IMR-90 (cell line): ENCODE measurements around the gene NF2. TPM values are rescaled to one million over a fixed set of nuclear protein-coding genes. Genes with fewer than 3 reads are reported as not detected.
"Not testable (repeated sequence)": the region's sequence is repeated elsewhere in the genome, so short reads cannot be mapped to it uniquely, and the experiment has no call there.

ENCODE experiments used
- ATAC-seq: fragments of 200-7000 bp; cut with Tn5 transposase; 2 replicates; pipeline ENCODE4 v1.9.1; 2020; ENCODE audit warnings: low read depth, mild to moderate bottlenecking, moderate library complexity
- BruUV-seq: library from RNA; stranded (reverse); fragments of 400-500 nt; replicated peaks from 2 replicates; lab custom pipeline; 2021; lab: Mats Ljungman, UMichigan
- CTCF ChIA-PET: fragments of 300-600 bp; formaldehyde crosslinking; extraction: SDS; loops from one replicate; lab custom pipeline; 2021; ENCODE audit warnings: antibody characterized with exemption; lab: Yijun Ruan, JAX
- POLR2A ChIA-PET: fragments of 300-600 bp; sonication (Branson Sonifier 250); formaldehyde crosslinking; loops from one replicate; lab custom pipeline; 2022; ENCODE audit warnings: antibody characterized with exemption; ENCODE audit not compliant: unreplicated experiment; lab: Charles Lee
- DNase-seq: peaks from one replicate; pipeline ENCODE4 v3.0.0; 2013
- H2AFZ ChIP-seq: replicated peaks from 2 replicates; pipeline ENCODE3; 2013; ENCODE audit warnings: low read length, mild to moderate bottlenecking; ENCODE audit not compliant: poor library complexity
- H2AK5ac ChIP-seq: 2 replicates; pipeline ENCODE4 v1.6.1; 2013; ENCODE audit warnings: low read depth, low read length, inconsistent platforms
- H2AK9ac ChIP-seq: replicated peaks from 2 replicates; pipeline ENCODE3; 2013; ENCODE audit warnings: mild to moderate bottlenecking, low read depth, low read length, moderate library complexity; ENCODE audit not compliant: poor library complexity
- H2BK120ac ChIP-seq: 2 replicates; pipeline ENCODE4 v1.6.1; 2013; ENCODE audit warnings: low read depth, low read length, inconsistent platforms
- H2BK15ac ChIP-seq: 3 replicates; pipeline ENCODE4 v1.6.1; 2013; ENCODE audit warnings: low read depth, low read length, inconsistent platforms
- H2BK20ac ChIP-seq: 2 replicates; pipeline ENCODE4 v1.6.1; 2013; ENCODE audit warnings: low read depth, mild to moderate bottlenecking, inconsistent platforms, low read length, moderate library complexity
- H2BK5ac ChIP-seq: 2 replicates; pipeline ENCODE4 v1.6.1; 2013; ENCODE audit warnings: mild to moderate bottlenecking, low read depth, low read length, inconsistent platforms; ENCODE audit not compliant: poor library complexity, severe bottlenecking
- H3K14ac ChIP-seq: replicated peaks from 2 replicates; pipeline ENCODE4 v1.6.1; 2013; ENCODE audit warnings: low read depth, low read length, inconsistent platforms
- H3K18ac ChIP-seq: 2 replicates; pipeline ENCODE4 v1.6.1; 2013; ENCODE audit warnings: low read depth, low read length, control low read depth
- H3K23ac ChIP-seq: 2 replicates; pipeline ENCODE4 v1.6.1; 2013; ENCODE audit warnings: low read depth, low read length, inconsistent platforms
- H3K27ac ChIP-seq: 2 replicates; pipeline ENCODE4 v1.5.1; 2013; ENCODE audit warnings: mild to moderate bottlenecking, control low read depth, low read length; ENCODE audit not compliant: insufficient read depth
- H3K27me3 ChIP-seq: 2 replicates; pipeline ENCODE4 v1.6.1; 2013; ENCODE audit warnings: low read length; ENCODE audit not compliant: control insufficient read depth, insufficient read depth
- H3K36me3 ChIP-seq: 2 replicates; pipeline ENCODE4 v1.6.1; 2013; ENCODE audit warnings: low read length, mixed read lengths; ENCODE audit not compliant: control insufficient read depth, insufficient read depth
- H3K4ac ChIP-seq: 2 replicates; pipeline ENCODE4 v1.6.1; 2013; ENCODE audit warnings: low read depth, low read length, inconsistent platforms
- H3K4me1 ChIP-seq: 2 replicates; pipeline ENCODE4 v1.6.1; 2013; ENCODE audit warnings: low read length, mixed read lengths; ENCODE audit not compliant: control insufficient read depth, insufficient read depth
- H3K4me2 ChIP-seq: 2 replicates; pipeline ENCODE4 v1.6.1; 2013; ENCODE audit warnings: low read depth, mild to moderate bottlenecking, control low read depth, low read length, moderate library complexity
- H3K4me3 ChIP-seq: 2 replicates; pipeline ENCODE4 v1.5.1; 2013; ENCODE audit warnings: low read depth, mild to moderate bottlenecking, control low read depth, low read length, moderate library complexity; ENCODE audit not compliant: insufficient read depth
- H3K56ac ChIP-seq: 2 replicates; pipeline ENCODE4 v1.6.1; 2013; ENCODE audit warnings: low read length, inconsistent platforms; ENCODE audit not compliant: insufficient read depth; ENCODE audit errors: extremely low read depth
- H3K79me1 ChIP-seq, 2 experiments: 2 replicates each; pipeline ENCODE4 v1.6.1; 2013; ENCODE audit warnings: low read length in 2 of 2, inconsistent platforms in 1 of 2, low read depth in 1 of 2
- H3K9ac ChIP-seq: 2 replicates; pipeline ENCODE4 v1.6.1; 2013; ENCODE audit warnings: low read depth, low read length, control low read depth
- H3K9me1 ChIP-seq: 2 replicates; pipeline ENCODE4 v1.6.1; 2013; ENCODE audit warnings: low read length, inconsistent platforms; ENCODE audit not compliant: insufficient read depth
- H3K9me3 ChIP-seq: 2 replicates; pipeline ENCODE4 v1.6.1; 2013; ENCODE audit warnings: low read length; ENCODE audit not compliant: control insufficient read depth, insufficient read depth
- H4K20me1 ChIP-seq: 2 replicates; pipeline ENCODE4 v1.6.1; 2013; ENCODE audit warnings: low read length, inconsistent platforms; ENCODE audit not compliant: insufficient read depth
- H4K5ac ChIP-seq: 2 replicates; pipeline ENCODE4 v1.6.1; 2013; ENCODE audit warnings: mild to moderate bottlenecking, low read depth, low read length, control low read depth
- H4K8ac ChIP-seq, 2 experiments: 2 replicates each; pipeline ENCODE4 v1.6.1; 2013; ENCODE audit warnings: low read depth in 2 of 2, low read length in 2 of 2, control low read depth in 1 of 2, inconsistent platforms in 1 of 2
- H4K91ac ChIP-seq: 2 replicates; pipeline ENCODE4 v1.6.1; 2013; ENCODE audit warnings: low read depth, low read length, inconsistent platforms; ENCODE audit not compliant: insufficient read depth
- CHD1 ChIP-seq: IDR thresholded peaks from 2 replicates; pipeline ENCODE4 v1.6.1; 2012; ENCODE audit warnings: low read depth, low read length, improper control_type of control experiment
- WGBS, 2 experiments: methylation state at CpG; one replicate each; pipeline versions ENCODE4 v1.1.5 to v1.1.7; 2013; ENCODE audit warnings: missing lambda C conversion rate in 2 of 2; ENCODE audit not compliant: insufficient read length in 1 of 2; ENCODE audit errors: extremely low coverage in 2 of 2; 5-methylcytosine and 5-hydroxymethylcytosine counted together
- dilution Hi-C: fragments of 300-500 bp; cut with HindIII; formaldehyde crosslinking; loops from one replicate; pipeline ENCODE4 v1.14.3; 2018; ENCODE audit warnings: low sequenced_read_pairs; ENCODE audit not compliant: unreplicated experiment
- in situ Hi-C: fragments of 300-500 bp; cut with MboI; formaldehyde crosslinking; loops from 3 replicates; pipeline ENCODE4 v1.14.3; 2019; ENCODE audit warnings: low sequenced_read_pairs, inconsistent platforms, mixed read lengths
- intact Hi-C: fragments of 100-400 bp; cut with micrococcal nuclease; formaldehyde crosslinking; loops from 2 replicates; pipeline ENCODE4 v1.10.0; 2022
- polyA plus RNA-seq, 3 experiments: library from polyadenylated mRNA; depleted of rRNA; stranded (reverse); fragments of >200 nt; gene quantifications; 2 replicates each; pipeline ENCODE4 v1.2.3, GENCODE V29; 2012; ENCODE audit warnings: low replicate concordance in 1 of 3
- total RNA-seq: library from RNA; depleted of rRNA; stranded (reverse); fragments of >200 nt; gene quantifications from 2 replicates; pipeline ENCODE4 v1.2.3, GENCODE V29; 2012

NF2 gene
- total and polyA plus RNA-seq, 2 of the 4 experiments (the other 2 are of a cell fraction): 59.0 to 151 TPM

- Histone ChIP-seq H3K4me1 (no peaks in the 10 kb centered on the region), H3K27ac (no peak overlapping the region), H3K36me3 (no peaks in the 10 kb centered on the region), H4K5ac (no peak overlapping the region), H3K18ac (no peak overlapping the region), H3K9ac (no peak overlapping the region), H3K9me1 (no peaks in the 10 kb centered on the region), H2BK15ac (no peak overlapping the region), H3K56ac (no peak overlapping the region), H2AK9ac (no peak overlapping the region), H2BK120ac (no peak overlapping the region), H3K14ac (no peak overlapping the region), H3K4ac (no peak overlapping the region), H3K23ac (no peak overlapping the region), H3K79me1 (no peaks in the 10 kb centered on the region), H3K4me2 (no peak overlapping the region), H2AFZ (no peak overlapping the region), H2BK20ac (no peak overlapping the region), H3K9me3 (no peaks in the 10 kb centered on the region), H3K27me3 (no peaks in the 10 kb centered on the region), H2AK5ac (no peak overlapping the region), H4K8ac (no peak overlapping the region), H4K91ac (no peak overlapping the region), H2BK5ac (no peak overlapping the region), H3K4me3 (no peak overlapping the region), H4K20me1 (no peaks in the 10 kb centered on the region)
- ATAC-seq (no peak), DNase-seq (no peak)
- no peak for TF ChIP-seq CHD1
- WGBS, 2 experiments: 96% methylated on average over 4 of the region's 10 CpGs; no CpG with 5 or more reads in 1 of the 2 experiments
- dilution Hi-C loops (no loop called here), intact Hi-C loops (no loop called here), in situ Hi-C loops (no loop called here)
- ChIA-PET POLR2A (no interaction called here), CTCF (no interaction called here)
- BruUV-seq: no TSS peak
Observed at GRCh38 chr22:29596408-29596807, 7.0 kb upstream of the NF2 start.

GRCh38 chr22:29597871-29598683 is 5.4 kb upstream of the NF2 start:
- H3K56ac ChIP-seq, H3K4me2 ChIP-seq, POLR2A ChIA-PET, H2BK20ac ChIP-seq, H3K36me3 ChIP-seq, H3K14ac ChIP-seq, H3K4me3 ChIP-seq, H4K20me1 ChIP-seq, H4K5ac ChIP-seq, H3K79me1 ChIP-seq, H3K4ac ChIP-seq, CTCF ChIA-PET, H2AFZ ChIP-seq, ATAC-seq, BruUV-seq, intact Hi-C loops, H3K9me3 ChIP-seq, H3K9ac ChIP-seq, H2BK15ac ChIP-seq, in situ Hi-C loops, H4K8ac ChIP-seq, H3K18ac ChIP-seq, dilution Hi-C loops, H2AK5ac ChIP-seq, H2BK120ac ChIP-seq, H3K9me1 ChIP-seq, DNase-seq, H3K27me3 ChIP-seq, H3K27ac ChIP-seq, H2BK5ac ChIP-seq, H3K4me1 ChIP-seq, H2AK9ac ChIP-seq, H4K91ac ChIP-seq, H3K23ac ChIP-seq: not testable (repeated sequence)
- WGBS, 2 experiments: 97% methylated on average over 27 of the region's 57 CpGs; no CpG with 5 or more reads in 1 of the 2 experiments
